ENCODE data around the gene NF2. TPM values are rescaled to one million over a fixed set of nuclear protein-coding genes. Genes with fewer than 3 reads are reported as not detected.

NF2 gene
- total RNA-seq, 2 experiments from 2014 or later: 34.4 to 35.3 TPM

- CTCF ChIA-PET: interaction anchor here (0.6 to 3.5 kb wide), 48 partner anchors 9 to 477 kb away, joined by 3 to 56 read pairs (median 4); partner anchors contain the start of genes NF2, THOC5, UQCR10 and ZMAT5
- POLR2A ChIA-PET: interaction anchor here (1.3 kb wide), 1 partner anchor 21 kb away, joined by 4 read pairs; no protein-coding TSS in a partner anchor
- Mint-ChIP-seq H3K27ac (peak overlapping the region; percentile 26), H3K9me3 (no peaks in the 10 kb centered on the region), H3K36me3 (ENCODE audit: low read depth) (no peaks in the 10 kb centered on the region), H3K4me3 (no peak overlapping the region), H3K27me3 (no peaks in the 10 kb centered on the region), H3K4me1 (ENCODE audit: low read depth) (peaks cover 60% of the 10 kb centered on the region)
- TF ChIP-seq CTCF (IDR thresholded peaks at IDR 0.05): peak; percentile 93
- peak; percentile 69 for DNase-seq
- ATAC-seq: peak; percentile 61
- intact Hi-C loops (cut with micrococcal nuclease): loop anchor here (10.0 kb wide), 1 partner anchor 460 kb away; the partner anchor contains the start of gene HORMAD2
These were observed 21.8 kb downstream of the NF2 start for GRCh38 chr22:29625090-29625825.

- no peaks in the 10 kb centered on the region for H3K9me3 Mint-ChIP-seq
- H3K4me1 Mint-ChIP-seq (ENCODE audit: low read depth): peaks cover 52% of the 10 kb centered on the region
- intact Hi-C loops (cut with micrococcal nuclease): loop anchor here (10.0 kb wide), 1 partner anchor 458 kb away; the partner anchor contains the start of gene HORMAD2
- POLR2A ChIA-PET: interaction anchor here (1.0 kb wide), 1 partner anchor 11 kb away, joined by 3 read pairs; no protein-coding TSS in a partner anchor
- no peak overlapping the region for H3K27ac Mint-ChIP-seq
- no peaks in the 10 kb centered on the region for H3K27me3 Mint-ChIP-seq
- H3K36me3 Mint-ChIP-seq (ENCODE audit: low read depth): peaks cover 1% of the 10 kb centered on the region
- DNase-seq: no peak
- CTCF ChIA-PET: interaction anchor here (1.3 to 3.5 kb wide), 13 partner anchors 9 to 462 kb away, joined by 3 to 56 read pairs (median 10); partner anchors contain the start of gene NF2
- ATAC-seq: no peak
- no peak overlapping the region for H3K4me3 Mint-ChIP-seq
- no peak for TF ChIP-seq CTCF (IDR thresholded peaks at IDR 0.05)
These were observed 23.2 kb downstream of the NF2 start for GRCh38 chr22:29626497-29627195.

- H3K36me3 Mint-ChIP-seq (ENCODE audit: low read depth): peaks cover 1% of the 10 kb centered on the region
- peaks cover 48% of the 10 kb centered on the region for H3K4me1 Mint-ChIP-seq (ENCODE audit: low read depth)
- no peaks in the 10 kb centered on the region for H3K27me3 Mint-ChIP-seq
- H3K27ac Mint-ChIP-seq: no peak overlapping the region
- intact Hi-C loops (cut with micrococcal nuclease): loop anchor here (10.0 kb wide), 1 partner anchor 458 kb away; the partner anchor contains the start of gene HORMAD2
- no peak overlapping the region for H3K4me3 Mint-ChIP-seq
- DNase-seq: no peak
- ChIA-PET CTCF (interaction anchor here (0.6 to 3.5 kb wide), 7 partner anchors 9 to 825 kb away, joined by 3 to 56 read pairs (median 10); partner anchors contain the start of gene NF2), POLR2A (interaction anchor here (1.0 kb wide), 1 partner anchor 11 kb away, joined by 3 read pairs; no protein-coding TSS in a partner anchor)
- ATAC-seq: no peak
- TF ChIP-seq CTCF (IDR thresholded peaks at IDR 0.05): no peak
- H3K9me3 Mint-ChIP-seq: no peaks in the 10 kb centered on the region
These were observed 23.7 kb downstream of the NF2 start for GRCh38 chr22:29627196-29627535.

- CTCF ChIA-PET: interaction anchor here (1.0 to 1.5 kb wide), 2 partner anchors 39 to 376 kb away, joined by 4 to 5 read pairs; no protein-coding TSS in a partner anchor
- Mint-ChIP-seq H3K27ac (no peak overlapping the region), H3K4me1 (ENCODE audit: low read depth) (peaks cover 47% of the 10 kb centered on the region), H3K27me3 (no peaks in the 10 kb centered on the region), H3K9me3 (no peaks in the 10 kb centered on the region), H3K36me3 (ENCODE audit: low read depth) (peaks cover 1% of the 10 kb centered on the region), H3K4me3 (no peak overlapping the region)
- POLR2A ChIA-PET: interaction anchor here (0.7 kb wide), 1 partner anchor 187 kb away, joined by 4 read pairs; no protein-coding TSS in a partner anchor
- no peak for DNase-seq
- TF ChIP-seq CTCF (IDR thresholded peaks at IDR 0.05): no peak
- intact Hi-C loops (cut with micrococcal nuclease): loop anchor here (10.0 kb wide), 1 partner anchor 456 kb away; the partner anchor contains the start of gene HORMAD2
- no peak for ATAC-seq
These were observed 25.8 kb downstream of the NF2 start for GRCh38 chr22:29628996-29629902.

Measured in activated CD8-positive, alpha-beta T cell treated with anti-CD3 and anti-CD28 coated beads for 36 hours (primary cell).